H1 (cell line): ENCODE results near the gene ANKRD60.

Experiments used
- ATF3 ChIP-seq: IDR thresholded peaks from 2 replicates; pipeline ENCODE4 v1.6.1; 2011; ENCODE audit warnings: low read depth, mild to moderate bottlenecking, low read length; ENCODE audit not compliant: insufficient read depth
- BRCA1 ChIP-seq: IDR thresholded peaks from 2 replicates; pipeline ENCODE4 v1.6.1; 2012; ENCODE audit warnings: low read depth, low read length, improper control_type of control experiment
- CTCF ChIP-seq, 3 experiments: IDR thresholded peaks; 1 replicate in 2 of 3; 2 replicates in 1 of 3; pipeline versions ENCODE4 v1.5.1 to v1.6.1; 2011; ENCODE audit warnings: low read length in 3 of 3, mild to moderate bottlenecking in 3 of 3, inconsistent platforms in 2 of 3, low read depth in 1 of 3, moderate library complexity in 1 of 3; ENCODE audit not compliant: insufficient read depth in 1 of 3; ENCODE audit errors: control extremely low read depth in 1 of 3
- EZH2 ChIP-seq: fragments of 200-600 bp; sonication (generic); IDR thresholded peaks from 2 replicates; pipeline ENCODE4 v1.7.1; 2012; ENCODE audit warnings: low read depth, mild to moderate bottlenecking, moderate library complexity, low read length, inconsistent platforms; ENCODE audit not compliant: severe bottlenecking
- NRF1 ChIP-seq: IDR thresholded peaks from 2 replicates; pipeline ENCODE4 v1.6.1; 2011; ENCODE audit warnings: mild to moderate bottlenecking, low read depth, low read length, improper control_type of control experiment
- POLR2A ChIP-seq, 2 experiments: IDR thresholded peaks; 1 replicate in 1 of 2; 2 replicates in 1 of 2; pipeline ENCODE4 v1.6.1; 2011; ENCODE audit warnings: low read depth in 2 of 2, low read length in 2 of 2, mild to moderate bottlenecking in 2 of 2; ENCODE audit errors: control extremely low read depth in 1 of 2
- POLR2AphosphoS5 ChIP-seq: IDR thresholded peaks from 2 replicates; pipeline ENCODE4 v1.6.1; 2011; ENCODE audit warnings: low read depth, low read length
- RAD21 ChIP-seq, 2 experiments: IDR thresholded peaks in 1 of 2; conservative IDR thresholded peaks in 1 of 2; 2 replicates each; pipeline ENCODE4 v1.6.1; 2011; ENCODE audit warnings: low read depth in 2 of 2, low read length in 2 of 2, improper control_type of control experiment in 1 of 2, inconsistent platforms in 1 of 2, mild to moderate bottlenecking in 1 of 2, moderate library complexity in 1 of 2
- RFX5 ChIP-seq: IDR thresholded peaks from 2 replicates; pipeline ENCODE4 v1.6.1; 2011; ENCODE audit warnings: low read depth, low read length, improper control_type of control experiment, borderline replicate concordance
- SIX5 ChIP-seq: IDR thresholded peaks from 2 replicates; pipeline ENCODE4 v1.6.1; 2011; ENCODE audit warnings: mild to moderate bottlenecking, low read depth, low read length
- SUZ12 ChIP-seq: fragments of 200-600 bp; sonication (generic); IDR thresholded peaks from 2 replicates; pipeline ENCODE4 v1.6.1; 2012; ENCODE audit warnings: mild to moderate bottlenecking, inconsistent platforms, low read length, moderate library complexity, mixed read lengths
- TCF12 ChIP-seq: IDR thresholded peaks from 2 replicates; pipeline ENCODE4 v1.6.1; 2011; ENCODE audit warnings: low read depth, mild to moderate bottlenecking, low read length
- YY1 ChIP-seq: IDR thresholded peaks from 2 replicates; pipeline ENCODE4 v1.6.1; 2011; ENCODE audit warnings: low read depth, mild to moderate bottlenecking, low read length

GRCh38 chr20:58264271-58264670, 35.8 kb upstream of the ANKRD60 start:
- TF ChIP-seq RAD21 (IDR thresholded peaks at IDR 0.05 in 1 of 2, conservative IDR thresholded peaks at IDR 0.05 in 1 of 2; ENCODE audit: low read depth in 2 of 2, low read length in 2 of 2): no peak
- TF ChIP-seq CTCF (IDR thresholded peaks at IDR 0.05; ENCODE audit: control extremely low read depth in 1 of 3, insufficient read depth in 1 of 3, low read depth in 1 of 3, low read length in 3 of 3): no peak
- TF ChIP-seq BRCA1: no peak
- TF ChIP-seq TCF12: no peak
- TF ChIP-seq NRF1: no peak
- no peak for TF ChIP-seq EZH2
- no peak for TF ChIP-seq ATF3
- no peak for TF ChIP-seq YY1
- no peak for TF ChIP-seq POLR2AphosphoS5
- no peak for TF ChIP-seq SIX5
- TF ChIP-seq POLR2A (IDR thresholded peaks at IDR 0.05; ENCODE audit: control extremely low read depth in 1 of 2, low read depth in 2 of 2, low read length in 2 of 2): no peak
- TF ChIP-seq SUZ12: no peak
- no peak for TF ChIP-seq RFX5
